GM19395 (cell line): Measurements from ENCODE around the gene SLC35A2.

Experiments used
- ATAC-seq: cut with Tn5 transposase; IDR thresholded peaks from one replicate; pipeline ENCODE4 v1.9.1; 2021; ENCODE audit warnings: mild to moderate bottlenecking, moderate library complexity; ENCODE audit not compliant: unreplicated experiment

Gene SLC35A2

DNA sequence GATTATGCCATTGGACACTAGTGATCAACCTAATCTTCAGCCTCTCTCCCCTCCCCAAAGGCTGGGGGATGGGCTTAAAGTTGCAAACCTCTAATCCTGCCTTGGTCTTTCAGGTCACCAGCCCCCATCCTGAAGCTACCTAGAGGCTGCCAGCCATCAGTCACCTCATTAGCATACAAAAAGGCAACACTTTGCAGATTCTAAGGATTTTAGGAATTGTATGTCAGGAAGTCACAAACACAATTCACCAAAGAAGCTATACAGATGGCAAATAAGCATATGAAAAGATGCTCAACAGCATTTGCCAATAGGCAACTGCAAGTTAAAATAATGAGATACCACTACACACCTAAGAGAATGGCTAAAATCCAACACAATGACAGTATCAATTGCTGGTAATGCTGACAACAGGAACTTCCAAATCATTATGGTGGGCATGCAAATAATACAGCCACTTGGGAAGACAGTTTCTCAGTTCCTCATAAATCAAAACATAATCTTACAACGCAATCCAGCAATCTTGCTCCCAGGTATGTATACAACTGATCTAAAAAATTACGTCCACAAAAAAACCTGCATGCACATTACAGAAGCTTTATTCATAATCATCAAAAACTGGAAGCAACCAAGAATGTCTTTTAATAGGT is 16.4 kb upstream of the SLC35A2 start:
- ATAC-seq, result no peak

DNA sequence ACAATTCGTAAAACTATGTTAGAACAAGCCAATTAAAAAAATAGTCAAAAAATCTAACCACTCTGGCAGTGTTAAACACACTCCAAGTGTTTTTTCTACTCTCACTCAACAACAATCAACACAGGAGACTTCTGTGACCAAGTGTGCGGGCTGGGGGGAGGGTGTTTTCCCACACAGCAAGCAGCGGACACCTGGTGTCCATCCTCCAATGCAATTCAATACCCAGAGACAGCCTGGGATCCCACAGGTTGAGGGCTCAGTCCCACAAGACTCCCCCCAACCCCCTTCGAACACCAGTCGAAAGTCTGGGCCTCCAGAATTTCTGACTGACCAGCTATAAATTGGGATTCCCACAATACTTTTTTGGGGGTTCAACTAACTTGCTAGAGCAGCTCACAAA is 15.7 kb upstream of the SLC35A2 start:
- no peak for ATAC-seq

DNA sequence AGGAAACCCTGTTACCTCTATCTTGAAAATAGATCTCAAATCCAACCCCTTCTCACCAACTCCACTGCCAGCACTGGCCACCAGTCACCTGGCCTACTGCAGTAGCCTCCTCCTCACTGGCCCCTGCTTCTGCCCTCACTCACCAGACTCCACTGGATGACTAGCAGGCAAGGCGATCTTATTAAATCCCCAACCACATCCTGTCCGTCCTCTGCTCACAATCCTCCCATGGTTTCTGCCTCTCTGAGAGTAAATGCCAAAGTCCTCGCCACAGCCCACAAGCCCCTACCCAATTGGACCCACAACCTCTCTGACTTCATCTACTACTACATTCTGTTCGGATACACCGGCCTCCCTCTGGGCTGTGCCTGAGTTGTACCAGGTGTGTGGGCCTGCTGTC is 12.8 kb upstream of the SLC35A2 start:
- ATAC-seq, result no peak

DNA sequence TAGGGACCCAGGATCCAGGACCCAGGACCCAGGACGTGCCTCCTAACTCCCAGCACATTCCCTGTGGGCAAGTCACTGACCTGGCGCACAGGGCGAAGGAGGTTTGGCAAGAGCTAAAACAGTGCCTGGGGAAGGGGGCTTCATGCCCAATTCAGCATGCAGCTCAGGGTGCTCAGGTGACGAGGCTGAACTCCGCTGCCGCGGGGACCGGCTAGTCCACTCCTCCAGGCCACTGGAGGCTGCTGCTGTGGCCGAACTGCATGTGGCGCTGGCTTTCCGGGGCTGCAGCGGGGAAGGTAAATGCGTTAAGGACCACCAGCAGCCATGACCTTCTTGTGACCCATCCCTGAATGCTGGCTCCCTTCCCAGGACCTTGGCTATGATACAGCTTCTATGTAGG is 12.3 kb upstream of the SLC35A2 start:
- no peak for ATAC-seq

DNA sequence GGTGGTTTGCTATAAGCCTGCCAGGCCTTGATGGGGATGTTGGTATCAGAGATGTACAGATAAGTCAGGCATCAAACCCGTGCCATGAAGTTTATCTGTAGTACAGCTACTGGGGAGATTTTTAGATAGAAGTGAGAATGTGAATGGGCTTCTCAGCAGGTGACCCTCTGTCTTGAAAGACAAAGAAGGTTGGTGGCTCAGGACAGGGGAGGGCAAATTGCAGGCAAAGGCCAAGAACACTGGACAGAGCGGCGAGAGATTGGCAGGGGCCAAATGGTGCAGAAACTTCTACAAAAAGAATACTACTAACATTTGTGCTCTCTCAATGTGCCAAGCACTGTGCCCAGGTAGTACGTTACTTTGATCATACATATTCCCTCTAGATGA is 9.3 kb upstream of the SLC35A2 start:
- no peak for ATAC-seq

DNA sequence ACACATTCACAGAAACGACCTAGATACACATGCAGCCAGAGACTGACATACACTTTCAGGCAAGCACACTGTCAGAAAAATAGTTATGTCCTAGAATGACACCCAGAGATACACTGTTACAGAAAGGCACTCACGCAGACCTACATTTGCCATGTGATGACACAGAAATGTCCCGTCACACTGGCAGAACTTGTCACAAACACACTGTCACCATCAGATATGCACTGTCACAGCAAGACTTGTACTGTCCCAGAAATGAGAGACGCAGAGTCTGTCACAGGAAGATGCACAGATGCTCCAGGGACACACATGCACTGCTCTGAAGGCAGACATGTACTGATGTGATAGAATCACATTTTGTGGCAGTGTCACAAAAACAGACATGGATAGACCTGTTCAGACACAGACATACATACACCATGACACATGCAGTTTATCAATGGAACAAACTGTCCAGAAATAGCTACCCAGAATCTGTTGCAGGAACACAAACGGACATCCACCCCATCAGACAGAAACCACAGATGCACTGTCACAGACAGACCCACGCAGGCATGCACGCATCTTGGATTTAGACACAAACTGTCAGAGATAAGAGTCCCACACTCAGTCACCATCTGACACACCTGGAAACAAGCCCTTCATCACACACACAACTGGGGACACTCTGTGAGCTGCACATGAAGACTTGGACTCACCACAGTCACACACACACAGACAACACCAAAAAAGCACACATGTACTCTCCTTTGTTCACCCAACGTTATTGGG is 8.7 kb upstream of the SLC35A2 start:
- ATAC-seq, result no peak

DNA sequence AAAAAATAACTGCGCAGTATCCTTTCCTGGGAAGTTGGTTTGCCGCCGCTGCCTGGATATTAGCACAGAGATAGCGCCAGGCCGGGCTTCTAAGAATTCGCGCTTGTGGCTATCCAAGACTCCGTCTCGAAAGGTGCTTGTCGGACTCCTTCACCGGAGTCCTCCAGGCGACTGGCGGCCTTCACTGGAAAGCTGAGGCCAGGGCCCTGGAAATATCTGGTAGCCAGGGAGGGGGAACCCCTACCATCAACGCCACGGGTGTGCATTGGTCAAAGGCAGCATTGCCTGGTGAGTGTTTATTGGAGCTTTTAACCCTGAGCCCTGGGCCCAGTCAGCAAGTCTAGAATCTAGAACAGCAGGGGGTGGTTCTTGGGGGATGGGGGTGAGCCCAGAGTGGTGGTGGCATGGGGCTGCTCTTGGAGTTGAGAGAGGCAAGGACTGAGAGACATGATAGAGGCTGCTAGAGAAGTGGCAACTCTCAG is 8.0 kb upstream of the SLC35A2 start:
- no peak for ATAC-seq

DNA sequence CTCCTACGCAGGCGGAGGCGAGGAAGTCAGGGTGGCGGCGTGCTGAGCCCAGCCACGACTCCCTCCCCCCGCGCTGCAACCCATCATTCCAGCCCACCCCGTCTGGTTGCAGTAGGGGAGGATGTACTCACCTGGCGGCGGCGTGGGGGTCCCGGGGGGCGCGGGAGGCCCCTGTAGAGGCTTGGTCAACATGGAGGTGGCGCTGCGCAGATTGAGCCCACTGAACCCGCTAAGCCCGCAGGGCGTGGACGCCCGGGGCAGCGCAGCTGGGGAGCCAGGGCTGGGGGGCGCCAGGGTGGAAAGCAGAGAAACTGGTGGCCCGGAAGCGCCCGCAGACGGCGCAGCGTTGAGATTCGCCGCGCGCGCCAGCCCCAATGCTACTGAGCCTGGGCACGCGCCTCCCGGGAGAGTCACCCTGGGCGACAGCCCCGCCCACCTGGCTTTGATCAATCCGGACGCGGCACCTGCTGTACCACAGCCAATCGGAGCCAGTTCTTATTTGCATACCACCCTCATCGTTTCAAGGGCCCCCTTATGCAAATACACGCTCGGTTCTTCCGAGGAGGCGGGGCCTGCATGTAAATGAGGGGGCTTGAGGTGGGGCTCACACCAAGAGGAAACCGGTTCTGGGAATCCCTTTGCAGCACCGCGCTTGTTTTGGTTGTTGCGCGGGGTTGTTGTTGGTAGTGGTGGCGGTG is 7.3 kb upstream of the SLC35A2 start, which contains the start of gene PIM2:
TSS of gene PIM2 (minus strand) at position 382 of the 698 bp plus-strand sequence. CDS start at position 192, 190 bp downstream.
- ATAC-seq, result peak; percentile 70

DNA sequence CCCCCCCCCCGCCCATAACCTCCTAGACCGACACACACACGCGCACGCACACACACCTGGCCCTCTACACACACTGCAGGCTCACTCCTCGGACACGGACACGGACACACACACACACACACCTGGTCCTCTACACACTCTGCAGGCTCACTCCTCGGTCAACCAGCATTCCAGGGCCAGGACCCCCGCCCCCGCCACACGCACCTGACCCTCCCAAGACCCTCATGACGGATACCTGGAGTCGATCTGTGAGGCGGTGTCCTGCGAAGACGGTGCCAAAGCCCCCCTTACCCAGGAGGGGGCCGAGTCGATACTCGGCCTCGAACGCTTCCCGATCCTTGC is 6.8 kb upstream of the SLC35A2 start:
- ATAC-seq, result no peak

DNA sequence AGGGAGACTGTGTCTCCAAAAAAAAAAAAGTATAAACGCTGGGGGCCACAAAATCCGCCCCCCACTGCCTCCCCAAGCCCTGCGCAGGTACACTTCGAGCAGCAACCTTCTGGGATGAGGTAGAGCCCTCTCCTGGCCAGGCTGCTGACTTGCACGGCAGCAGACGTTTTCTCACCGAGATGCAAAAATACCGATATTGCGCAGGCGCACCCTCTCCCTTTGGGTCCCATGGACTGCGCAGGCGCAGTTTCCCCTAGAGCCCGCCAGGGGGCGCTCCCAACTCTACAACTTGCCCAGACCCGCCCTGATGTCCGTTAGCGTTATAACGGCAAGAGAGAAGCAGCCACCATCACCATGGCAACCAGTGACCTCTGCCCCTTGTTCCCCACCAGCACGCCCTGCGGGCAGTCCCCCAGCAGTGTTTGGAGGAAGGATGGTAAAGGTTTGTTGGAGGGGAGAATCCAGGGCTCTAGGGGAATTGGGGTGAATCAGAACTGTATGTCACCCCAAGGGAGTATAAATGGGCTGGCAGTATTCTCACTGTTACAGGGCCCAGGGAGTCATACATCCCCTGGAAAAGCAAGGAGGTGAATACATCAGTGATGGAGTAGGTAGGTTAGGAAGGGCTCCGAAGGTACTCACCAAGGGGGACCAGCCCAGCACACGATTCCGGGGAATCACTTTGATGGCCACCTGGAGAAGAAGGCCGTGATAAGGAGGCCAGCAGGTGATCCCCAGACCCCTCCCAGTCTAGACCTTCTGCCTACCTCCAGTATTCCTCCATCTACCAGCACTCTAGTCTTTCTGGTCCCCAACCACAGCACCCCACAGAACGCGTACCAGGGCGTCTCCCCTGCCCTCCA is 5.9 kb upstream of the SLC35A2 start:
- peak; percentile 57 for ATAC-seq

DNA sequence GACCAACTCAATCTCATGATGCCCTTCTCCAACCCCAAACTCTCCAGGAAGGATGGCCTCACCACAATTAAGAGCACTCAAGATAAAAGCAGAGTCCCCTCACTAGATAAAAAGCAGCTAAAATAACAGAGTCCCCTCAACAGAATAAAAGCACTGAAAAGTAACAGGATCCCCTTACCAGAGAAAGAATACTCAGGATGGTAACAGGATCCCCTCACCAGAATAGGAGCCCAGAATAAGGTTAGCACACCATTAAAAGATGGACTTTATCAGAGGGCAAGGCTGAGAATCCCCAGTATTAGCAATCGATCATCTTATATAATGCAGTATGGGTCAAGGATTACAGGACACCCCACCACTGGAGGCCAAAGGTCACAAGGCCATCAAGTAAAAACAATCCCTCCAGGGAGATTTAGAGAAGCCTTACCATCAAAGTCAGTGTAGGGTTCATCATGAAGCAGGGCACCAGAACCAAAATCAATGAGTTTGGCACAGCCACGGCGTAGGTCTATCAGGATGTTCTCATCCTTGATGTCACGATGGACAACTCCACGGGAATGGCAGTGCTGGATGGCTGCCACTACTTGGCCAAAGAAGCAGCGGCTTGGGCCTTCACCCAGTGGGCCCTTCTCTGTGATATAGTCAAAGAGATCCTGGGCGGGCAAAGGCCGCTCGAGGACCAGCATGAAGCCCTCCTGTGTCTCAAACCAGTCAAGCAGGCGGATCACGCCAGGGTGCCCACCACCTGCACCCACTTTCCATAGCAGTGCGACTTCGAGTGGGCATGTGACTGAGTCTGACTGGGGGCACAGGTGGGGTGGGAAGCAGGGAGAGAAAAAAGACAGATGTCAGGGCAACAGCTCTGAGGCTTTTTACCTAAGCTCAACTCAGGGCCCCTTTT is 3.4 kb upstream of the SLC35A2 start:
- no peak for ATAC-seq

DNA sequence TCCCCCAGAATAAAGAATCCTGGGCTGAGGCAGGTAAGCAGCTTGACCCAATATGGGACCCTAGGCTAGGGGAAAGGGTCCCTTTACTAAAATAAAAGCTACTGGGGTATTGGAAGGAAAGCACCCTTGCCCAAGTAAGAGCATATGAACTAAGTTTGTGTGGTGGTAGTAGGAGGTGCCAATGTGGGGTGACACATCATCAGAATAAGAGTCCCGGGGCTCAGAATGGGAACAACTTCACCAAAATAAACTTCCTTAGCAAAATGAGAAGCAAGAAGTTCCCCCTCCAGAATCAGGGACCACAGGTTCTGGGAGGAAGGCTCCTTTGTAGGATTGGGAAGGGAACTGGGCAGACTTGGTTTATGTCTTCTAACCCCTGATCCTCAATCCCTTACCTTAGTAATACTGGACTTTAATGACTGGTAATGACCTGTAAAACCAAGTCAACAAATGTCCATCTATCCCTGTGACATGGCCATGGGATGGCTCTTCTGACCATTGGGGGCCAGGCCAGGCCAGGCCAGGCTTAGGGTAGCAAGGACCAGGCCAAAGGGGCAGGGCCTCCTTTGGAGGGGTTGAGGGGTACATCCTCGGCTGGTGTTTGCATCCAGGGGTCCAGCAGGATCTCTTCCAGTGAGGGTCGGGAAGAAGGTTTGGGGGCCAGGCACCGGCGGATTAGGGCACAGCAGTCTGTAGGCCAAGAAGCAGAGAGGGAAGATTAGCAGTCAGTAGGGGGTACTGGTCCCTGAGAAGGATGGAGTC is 2.3 kb upstream of the SLC35A2 start:
- no peak for ATAC-seq

DNA sequence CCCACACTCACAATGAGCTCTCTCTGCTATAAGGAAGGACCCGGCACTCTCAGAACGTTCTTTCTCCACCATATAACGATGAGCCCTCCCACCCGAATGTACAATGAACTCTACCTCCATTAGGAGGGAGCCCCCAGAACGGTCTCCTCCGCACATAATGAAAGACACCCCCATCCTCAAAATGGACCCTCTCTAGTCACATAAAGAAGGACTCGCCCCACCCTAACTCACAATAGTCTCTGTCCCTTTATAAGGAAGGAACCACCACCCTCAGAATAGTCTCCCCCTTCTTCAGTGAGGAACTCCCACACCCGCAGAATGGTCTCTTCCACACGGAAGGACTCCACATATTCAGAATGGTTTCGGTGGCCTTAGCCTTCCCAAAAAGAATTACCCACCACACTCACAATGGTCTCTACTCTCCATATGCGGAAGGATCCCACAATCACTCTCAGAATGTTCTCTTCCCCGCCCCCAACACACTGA is 477 bp downstream of the SLC35A2 start:
- ATAC-seq, result peak; percentile 33

DNA sequence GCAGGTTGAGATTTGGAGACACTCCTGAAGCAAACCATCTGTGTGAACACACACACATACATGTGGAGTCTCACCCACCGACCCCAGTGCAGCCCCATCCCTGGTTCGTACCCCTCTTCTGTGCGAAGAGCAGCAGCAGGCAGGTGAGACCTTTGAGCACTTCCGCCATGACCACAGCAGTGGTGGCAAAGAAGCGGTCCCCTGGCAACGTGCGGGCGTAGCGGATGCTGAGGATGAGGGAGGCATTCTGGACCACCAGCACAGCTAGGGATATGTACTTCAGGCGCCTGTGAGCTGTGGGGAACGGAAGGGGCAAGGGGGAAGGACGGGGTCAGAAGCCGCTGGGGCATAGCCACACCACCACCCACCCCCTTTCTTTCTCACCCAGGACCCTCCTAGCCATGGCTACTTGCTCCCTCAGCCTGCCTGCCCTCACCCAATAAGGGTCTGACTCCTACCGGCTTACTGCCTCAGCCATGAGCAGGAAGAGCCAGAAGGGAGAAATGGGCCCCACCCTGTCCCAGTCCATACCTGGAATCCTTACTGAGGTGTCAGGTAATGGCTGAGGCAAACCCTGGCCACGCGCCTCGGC is 1.6 kb downstream of the SLC35A2 start:
- ATAC-seq, result no peak

DNA sequence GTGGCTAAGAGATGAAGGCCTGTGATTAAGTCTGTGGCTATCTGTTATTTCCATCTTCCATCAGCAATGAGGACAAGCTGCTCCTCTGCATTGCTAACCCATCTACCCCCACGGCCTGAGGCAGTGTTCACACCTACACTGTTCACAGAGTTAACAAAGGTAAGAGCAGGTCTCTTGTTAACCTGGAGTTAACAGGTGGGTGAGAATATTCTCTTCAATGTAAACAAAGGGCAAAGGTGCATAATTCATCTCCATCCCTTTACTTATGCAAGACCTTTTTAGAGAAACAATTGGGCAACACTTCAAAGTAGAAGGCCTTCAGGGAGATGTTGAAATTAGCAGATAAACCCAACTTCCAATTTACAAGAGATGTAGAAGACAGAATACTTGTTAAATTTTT is 2.8 kb downstream of the SLC35A2 start:
- no peak for ATAC-seq

DNA sequence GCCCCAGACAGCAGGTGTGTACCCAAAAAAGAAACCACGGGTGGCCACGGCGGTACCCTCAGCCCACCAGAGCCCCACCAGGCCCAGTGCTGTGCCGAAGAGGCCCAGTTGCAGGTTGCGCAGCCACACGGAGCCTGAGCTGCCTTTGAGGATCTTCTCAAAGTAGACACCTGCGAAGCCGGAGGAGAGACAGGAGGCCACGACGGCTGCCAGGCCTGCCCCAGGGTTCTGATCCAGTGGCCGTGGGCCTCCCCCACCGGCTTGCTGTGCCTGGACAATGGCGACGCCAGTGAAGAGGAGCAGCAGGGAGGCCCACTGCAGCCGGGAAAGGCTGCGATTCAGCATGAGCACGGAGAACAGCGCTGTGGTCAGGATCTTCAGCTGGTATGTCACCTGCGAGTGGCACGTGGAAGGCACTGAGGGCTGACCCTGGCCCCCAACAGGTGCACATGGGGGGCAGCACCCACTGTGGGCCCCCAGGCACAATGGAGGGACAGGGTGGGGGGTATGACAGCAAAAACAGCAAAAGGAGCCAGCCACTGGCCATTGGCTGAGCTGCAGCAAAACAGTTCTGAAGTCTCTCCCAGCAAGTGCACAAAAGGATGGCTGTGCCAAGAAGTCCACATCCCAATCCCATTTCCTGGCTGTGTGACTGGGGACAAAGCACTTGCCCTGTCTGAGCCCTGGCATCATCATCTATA is 6.2 kb downstream of the SLC35A2 start:
- no peak for ATAC-seq

DNA sequence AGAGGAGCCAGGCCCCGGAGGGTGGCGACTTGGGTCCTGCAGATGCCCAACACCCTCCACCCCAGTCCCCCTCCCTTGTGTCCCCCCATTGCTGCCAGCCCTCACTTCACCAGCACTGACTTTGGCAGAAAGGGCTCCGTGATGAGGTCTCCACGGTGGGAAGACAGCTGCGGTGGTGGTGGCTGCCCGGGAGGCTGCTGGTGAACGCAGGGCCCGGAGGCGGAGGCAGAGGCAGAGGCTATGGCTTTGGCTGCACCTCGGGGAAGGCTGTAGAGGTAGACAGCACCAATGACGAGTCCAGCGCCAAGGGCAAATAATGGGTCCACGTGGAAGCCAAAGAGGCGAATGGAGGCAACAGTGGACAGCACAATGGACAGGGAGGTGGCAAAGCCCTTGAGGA is 6.8 kb downstream of the SLC35A2 start:
- ATAC-seq, result no peak

DNA sequence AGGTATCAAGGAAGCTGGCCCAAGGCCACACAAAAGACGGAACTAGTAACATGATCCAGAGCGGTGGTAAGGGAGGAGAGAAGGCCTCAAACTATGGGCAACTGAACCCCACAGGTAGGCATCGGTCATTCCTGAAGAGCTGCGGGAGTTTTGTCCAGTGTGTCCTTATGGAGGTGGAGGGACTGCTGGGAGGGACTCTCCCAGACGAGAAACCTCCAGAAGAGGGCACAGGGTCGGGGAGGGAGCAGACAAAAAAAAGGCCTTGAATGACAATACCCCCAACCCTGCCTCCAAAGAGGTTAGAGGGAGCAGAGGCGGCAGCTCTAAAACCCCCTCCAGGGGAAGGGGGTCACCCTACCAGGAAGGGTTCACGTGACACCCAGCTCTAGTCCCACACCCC is 7.3 kb downstream of the SLC35A2 start:
- ATAC-seq, result no peak
